ENCODE results near the gene MAN1C1.

- TF ChIP-seq POLR2A (IDR thresholded peaks at IDR 0.05; ENCODE audit: low read depth, low read length) (no peak), TAF1 (IDR thresholded peaks at IDR 0.05; ENCODE audit: borderline replicate concordance, low read depth, low read length) (no peak), POLR2AphosphoS5 (IDR thresholded peaks at IDR 0.05; ENCODE audit: low read depth, low read length) (no peak)
Measured at GRCh38 chr1:25725482-25725881, 108.9 kb downstream of the MAN1C1 start.

All from GM12892 (cell line).